ENCODE measurements around the gene MARCHF3.
"Not testable (repeated sequence)": the region's sequence is repeated elsewhere in the genome, so short reads cannot be mapped to it uniquely, and the experiment has no call there.

MARCHF3 gene

GRCh38 chr5:126866851-126867636 lies 163.3 kb downstream of the MARCHF3 start:
- DNase-seq = no peak

GRCh38 chr5:126865299-126865698 lies 165.1 kb downstream of the MARCHF3 start:
- no peak for DNase-seq

GRCh38 chr5:126864042-126864688 lies 166.2 kb downstream of the MARCHF3 start:
- DNase-seq = no peak

GRCh38 chr5:126863402-126863801 lies 167.0 kb downstream of the MARCHF3 start:
- DNase-seq = no peak

- no peak for DNase-seq
These were observed 171.9 kb downstream of the MARCHF3 start for GRCh38 chr5:126858441-126858840.

GRCh38 chr5:126857472-126858410 lies 172.6 kb downstream of the MARCHF3 start:
- DNase-seq = no peak

GRCh38 chr5:126855266-126855665 lies 175.1 kb downstream of the MARCHF3 start:
- DNase-seq = no peak

- DNase-seq = no peak
These were observed 175.7 kb downstream of the MARCHF3 start for GRCh38 chr5:126854526-126855110.

GRCh38 chr5:126853541-126854307 lies 176.6 kb downstream of the MARCHF3 start:
- not testable (repeated sequence) for DNase-seq

- DNase-seq = no peak
These were observed 177.5 kb downstream of the MARCHF3 start for GRCh38 chr5:126852841-126853271.

- DNase-seq = no peak
These were observed 178.2 kb downstream of the MARCHF3 start for GRCh38 chr5:126852091-126852571.

GRCh38 chr5:126851501-126852011 lies 178.8 kb downstream of the MARCHF3 start:
- no peak for DNase-seq

- DNase-seq = no peak
These were observed 181.2 kb downstream of the MARCHF3 start for GRCh38 chr5:126849101-126849678.

- DNase-seq = no peak
These were observed 182.1 kb downstream of the MARCHF3 start for GRCh38 chr5:126848253-126848652.

GRCh38 chr5:126847826-126848251 lies 182.5 kb downstream of the MARCHF3 start:
- no peak for DNase-seq

- DNase-seq = no peak
These were observed 182.9 kb downstream of the MARCHF3 start for GRCh38 chr5:126847456-126847820.

- no peak for DNase-seq
These were observed 183.5 kb downstream of the MARCHF3 start for GRCh38 chr5:126846744-126847455.

GRCh38 chr5:126846344-126846743 lies 184.0 kb downstream of the MARCHF3 start:
- DNase-seq = no peak

- DNase-seq = not testable (repeated sequence)
These were observed 184.8 kb downstream of the MARCHF3 start for GRCh38 chr5:126845470-126846070.

GRCh38 chr5:126843375-126843774 lies 187.0 kb downstream of the MARCHF3 start:
- not testable (repeated sequence) for DNase-seq

All from NCI-H2171 treated with DMSO at 0.1 percent for 48 hours (cell line).